Parathyroid adenoma (tissue), 2 donors: Measurements from ENCODE around the gene PTGER1.

ENCODE experiments used
- H2AFZ ChIP-seq: fragments of 300-600 bp; sonication (generic); one replicate; pipeline ENCODE4 v1.7.0; 2017; ENCODE audit warnings: antibody characterized with exemption, mild to moderate bottlenecking
- H3K27ac ChIP-seq: fragments of 300-600 bp; sonication (generic); one replicate; pipeline ENCODE4 v1.7.0; 2017
- H3K27me3 ChIP-seq: fragments of 300-600 bp; sonication (generic); one replicate; pipeline ENCODE4 v1.7.0; 2017; ENCODE audit warnings: low read length; ENCODE audit not compliant: control insufficient read depth, insufficient read depth
- H3K36me3 ChIP-seq: fragments of 300-600 bp; sonication (generic); one replicate; pipeline ENCODE4 v1.7.0; 2017; ENCODE audit warnings: low read length; ENCODE audit not compliant: control insufficient read depth, insufficient read depth
- H3K4me1 ChIP-seq: fragments of 300-600 bp; sonication (generic); one replicate; pipeline ENCODE4 v1.7.0; 2017; ENCODE audit warnings: control low read depth
- H3K4me2 ChIP-seq: fragments of 300-600 bp; sonication (generic); one replicate; pipeline ENCODE4 v1.7.0; 2017; ENCODE audit warnings: low read length
- H3K4me3 ChIP-seq: fragments of 300-600 bp; sonication (generic); one replicate; pipeline ENCODE4 v1.7.0; 2017; ENCODE audit warnings: low read depth, low read length
- H3K79me2 ChIP-seq: fragments of 300-600 bp; sonication (generic); one replicate; pipeline ENCODE4 v1.7.0; 2017; ENCODE audit warnings: control low read depth
- H3K9ac ChIP-seq: fragments of 300-600 bp; sonication (generic); one replicate; pipeline ENCODE4 v1.7.0; 2017; ENCODE audit warnings: mild to moderate bottlenecking
- H3K9me3 ChIP-seq: fragments of 300-600 bp; sonication (generic); one replicate; pipeline ENCODE4 v1.7.0; 2017; ENCODE audit warnings: low read length; ENCODE audit not compliant: control insufficient read depth
- TF ChIP-seq, protein P1 (sequence below): fragments of 300-600 bp; sonication (generic); IDR thresholded peaks from one replicate; pipeline ENCODE4 v1.7.0; 2017; ENCODE audit warnings: antibody characterized with exemption, mild to moderate bottlenecking
- donor health status: primary hyperparathyroidism.

Gene PTGER1

DNA sequence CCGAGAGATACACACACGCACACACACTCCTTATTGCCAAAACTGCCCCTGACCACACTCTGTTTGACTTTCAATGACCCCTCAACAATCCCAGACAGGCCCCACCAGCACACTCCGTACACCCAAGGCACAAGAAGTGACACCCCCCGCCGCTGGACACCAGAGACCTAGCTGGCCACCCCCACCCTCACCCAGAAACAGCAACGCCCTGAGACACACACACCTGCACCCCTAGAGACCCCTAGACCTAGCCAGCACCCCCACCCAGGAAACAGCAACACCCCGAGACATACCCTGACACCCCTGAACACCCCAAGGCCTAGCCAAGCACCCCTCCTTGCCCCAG, 1.1 kb upstream of the PTGER1 start:
- no peaks in the 10 kb centered on the region for H3K79me2 ChIP-seq
- H3K36me3 ChIP-seq = no peaks in the 10 kb centered on the region
- no peaks in the 10 kb centered on the region for H3K9me3 ChIP-seq
- H3K27me3 ChIP-seq = no peaks in the 10 kb centered on the region
- H3K4me1 ChIP-seq = peaks cover 11% of the 10 kb centered on the region
- TF ChIP-seq, protein P1, sequence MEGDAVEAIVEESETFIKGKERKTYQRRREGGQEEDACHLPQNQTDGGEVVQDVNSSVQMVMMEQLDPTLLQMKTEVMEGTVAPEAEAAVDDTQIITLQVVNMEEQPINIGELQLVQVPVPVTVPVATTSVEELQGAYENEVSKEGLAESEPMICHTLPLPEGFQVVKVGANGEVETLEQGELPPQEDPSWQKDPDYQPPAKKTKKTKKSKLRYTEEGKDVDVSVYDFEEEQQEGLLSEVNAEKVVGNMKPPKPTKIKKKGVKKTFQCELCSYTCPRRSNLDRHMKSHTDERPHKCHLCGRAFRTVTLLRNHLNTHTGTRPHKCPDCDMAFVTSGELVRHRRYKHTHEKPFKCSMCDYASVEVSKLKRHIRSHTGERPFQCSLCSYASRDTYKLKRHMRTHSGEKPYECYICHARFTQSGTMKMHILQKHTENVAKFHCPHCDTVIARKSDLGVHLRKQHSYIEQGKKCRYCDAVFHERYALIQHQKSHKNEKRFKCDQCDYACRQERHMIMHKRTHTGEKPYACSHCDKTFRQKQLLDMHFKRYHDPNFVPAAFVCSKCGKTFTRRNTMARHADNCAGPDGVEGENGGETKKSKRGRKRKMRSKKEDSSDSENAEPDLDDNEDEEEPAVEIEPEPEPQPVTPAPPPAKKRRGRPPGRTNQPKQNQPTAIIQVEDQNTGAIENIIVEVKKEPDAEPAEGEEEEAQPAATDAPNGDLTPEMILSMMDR = no peak
- no peak overlapping the region for H2AFZ ChIP-seq
- no peak overlapping the region for H3K4me2 ChIP-seq
- H3K9ac ChIP-seq = no peak overlapping the region
- no peak overlapping the region for H3K27ac ChIP-seq
- no peak overlapping the region for H3K4me3 ChIP-seq

DNA sequence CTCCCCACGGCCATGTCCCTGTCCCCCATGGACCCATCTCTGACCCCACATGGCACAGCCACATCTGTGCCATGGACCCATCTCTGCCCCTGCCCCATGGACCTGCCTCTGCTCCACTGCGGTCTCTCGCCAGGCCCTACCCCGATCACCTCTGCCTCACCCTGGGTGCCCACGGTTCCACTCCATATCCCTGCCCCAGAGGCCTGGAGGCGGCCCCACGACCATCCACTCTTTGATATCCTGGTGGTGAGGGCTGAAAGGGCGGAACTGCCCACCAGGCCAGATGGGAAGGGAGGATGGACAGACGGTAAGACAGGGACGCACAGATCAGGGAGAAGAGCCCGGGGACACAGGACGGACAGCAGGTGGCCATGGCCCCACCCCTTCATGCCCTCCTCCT, 327 bp downstream of the PTGER1 start:
- Histone ChIP-seq H3K79me2 (no peaks in the 10 kb centered on the region), H3K4me2 (no peak overlapping the region), H3K9ac (no peak overlapping the region), H3K9me3 (no peaks in the 10 kb centered on the region), H3K4me1 (peaks cover 11% of the 10 kb centered on the region), H2AFZ (no peak overlapping the region), H3K27ac (no peak overlapping the region), H3K27me3 (no peaks in the 10 kb centered on the region), H3K36me3 (no peaks in the 10 kb centered on the region), H3K4me3 (no peak overlapping the region)
- TF ChIP-seq, protein P1 = no peak

DNA sequence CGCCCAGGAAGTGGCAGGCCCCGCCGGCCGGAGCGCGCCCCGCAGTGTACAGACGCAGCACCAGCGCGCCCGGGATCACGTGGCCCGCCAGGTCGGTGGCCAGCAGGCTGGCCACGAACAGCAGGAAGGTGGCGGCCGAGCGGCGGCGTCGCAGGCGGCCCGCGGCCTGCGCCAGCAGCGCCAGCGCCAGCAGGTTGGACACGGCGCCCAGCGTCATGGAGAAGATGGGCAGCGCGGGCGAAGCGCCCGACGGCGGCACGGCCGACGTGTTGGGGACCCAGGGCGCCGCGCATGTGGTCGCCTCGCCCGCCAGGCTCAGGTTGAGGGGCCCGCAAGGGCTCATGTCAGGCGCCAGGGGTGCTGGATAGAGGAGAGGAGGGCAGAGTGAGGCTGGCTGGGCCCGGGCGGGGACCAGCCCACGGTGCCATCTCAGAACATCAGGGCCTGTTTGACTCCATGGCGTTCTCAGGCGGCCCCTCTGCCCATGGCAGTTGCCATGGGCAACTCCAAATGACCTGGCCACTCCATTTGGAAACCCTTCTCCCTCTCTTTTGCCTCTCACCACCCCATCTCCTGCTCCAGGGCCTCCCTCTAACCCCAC, 1.1 kb downstream of the PTGER1 start:
- Histone ChIP-seq H3K27ac (no peak overlapping the region), H3K4me2 (peak overlapping the region; percentile 44), H3K36me3 (no peaks in the 10 kb centered on the region), H3K4me3 (no peak overlapping the region), H3K79me2 (no peaks in the 10 kb centered on the region), H2AFZ (no peak overlapping the region), H3K9me3 (no peaks in the 10 kb centered on the region), H3K27me3 (no peaks in the 10 kb centered on the region), H3K9ac (no peak overlapping the region), H3K4me1 (peaks cover 11% of the 10 kb centered on the region)
- TF ChIP-seq, protein P1 = no peak

DNA sequence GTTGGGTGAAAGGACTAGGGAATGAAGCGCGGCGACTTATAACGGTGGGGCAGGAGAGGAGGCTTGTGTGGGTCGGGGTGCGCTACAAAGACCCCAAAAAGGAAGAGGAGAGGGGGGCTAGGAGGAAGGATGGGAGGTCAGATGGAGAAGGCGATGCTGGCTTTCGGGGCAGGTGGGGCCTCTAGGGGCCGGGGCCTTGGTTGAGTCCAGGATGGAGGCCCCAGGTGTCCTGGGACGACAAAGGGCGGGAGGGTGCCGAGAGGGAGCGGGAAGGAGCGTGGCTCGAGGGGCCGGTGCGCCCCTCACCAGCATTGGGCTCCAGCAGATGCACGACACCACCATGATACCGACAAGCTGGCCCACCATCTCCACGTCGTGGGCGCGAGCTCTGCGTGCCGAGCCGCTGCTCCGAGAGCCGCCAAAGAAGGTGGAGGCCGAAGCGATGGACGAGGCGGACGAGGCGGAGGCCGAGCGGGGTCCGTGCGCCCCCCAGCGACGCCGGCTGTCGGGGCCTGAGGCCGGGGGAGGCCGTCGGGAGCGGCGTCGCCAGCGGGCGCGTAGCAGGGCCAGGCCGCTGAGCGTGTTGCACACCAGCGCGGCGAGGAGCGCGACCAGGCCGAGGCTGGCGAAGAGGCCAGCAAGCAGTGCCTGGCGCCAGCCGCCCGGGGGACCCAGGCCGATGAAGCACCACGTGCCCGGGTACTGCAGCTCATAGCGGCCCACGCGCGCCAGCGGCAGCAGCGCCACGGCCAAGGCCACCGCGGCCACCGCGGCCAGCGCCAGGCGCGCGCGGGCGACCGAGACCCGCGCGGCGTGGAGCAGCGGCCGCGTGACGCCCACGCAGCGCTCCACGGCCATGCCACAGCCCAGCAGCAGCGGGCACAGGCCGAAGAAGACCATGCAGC, 1.8 kb downstream of the PTGER1 start:
- Histone ChIP-seq H3K4me3 (no peak overlapping the region), H2AFZ (peak overlapping the region; percentile 29), H3K9ac (no peak overlapping the region), H3K27ac (no peak overlapping the region), H3K4me1 (peaks cover 11% of the 10 kb centered on the region), H3K36me3 (no peaks in the 10 kb centered on the region), H3K9me3 (no peaks in the 10 kb centered on the region), H3K4me2 (peak overlapping the region; percentile 44), H3K27me3 (no peaks in the 10 kb centered on the region), H3K79me2 (no peaks in the 10 kb centered on the region)
- TF ChIP-seq, protein P1 = no peak
